Astrocyte of the cerebellum (primary cell): ENCODE results near the gene GATD1.

Experiments
- DNase-seq: peaks from one replicate; pipeline ENCODE4 v3.0.0-alpha.2; 2011; ENCODE audit warnings: low read depth
- H3K4me3 ChIP-seq: 2 replicates; pipeline ENCODE4 v1.5.1; 2011; ENCODE audit warnings: mild to moderate bottlenecking, low read depth, low read length, moderate library complexity
- CTCF ChIP-seq: IDR thresholded peaks from 2 replicates; pipeline ENCODE4 v1.5.1; 2012; ENCODE audit warnings: low read length, low read depth, moderate library complexity, mild to moderate bottlenecking; ENCODE audit errors: missing control alignments
- in situ Hi-C: cut with HindIII; loops from 2 replicates; pipeline ENCODE4 v1.10.0; 2017; ENCODE audit warnings: low sequenced_read_pairs

GATD1 gene

GRCh38 chr11:811446-812245 is 34.4 kb upstream of the GATD1 start:
- DNase-seq: no peak
- in situ Hi-C loops: no loop called here
- no peak overlapping the region for H3K4me3 ChIP-seq
- TF ChIP-seq CTCF: no peak

GRCh38 chr11:810040-810567 is 32.8 kb upstream of the GATD1 start:
- H3K4me3 ChIP-seq: peak overlapping the region; percentile 93
- TF ChIP-seq CTCF: no peak
- DNase-seq: no peak
- in situ Hi-C loops: no loop called here

- no peak for TF ChIP-seq CTCF
- DNase-seq: peak; percentile 93
- in situ Hi-C loops: no loop called here
- H3K4me3 ChIP-seq: peak within 1 kb of the TSS; percentile 93
These were observed 32.2 kb upstream of the GATD1 start, which contains the start of gene RPLP2 for GRCh38 chr11:809287-810039. Gene RPLP2 (plus strand): TSS chr11:809967. CDS start chr11:810235, 268 bp downstream.

GRCh38 chr11:808427-809286 is 31.4 kb upstream of the GATD1 start:
- in situ Hi-C loops: no loop called here
- H3K4me3 ChIP-seq: peak overlapping the region; percentile 93
- DNase-seq: no peak
- TF ChIP-seq CTCF: no peak

- in situ Hi-C loops: no loop called here
- DNase-seq: no peak
- no peak for TF ChIP-seq CTCF
- H3K4me3 ChIP-seq: peak overlapping the region; percentile 51
These were observed 27.3 kb upstream of the GATD1 start for GRCh38 chr11:804599-804964.
